NT2/D1 (cell line): ENCODE data around the gene NBPF20.
"Not testable (repeated sequence)": the region's sequence is repeated elsewhere in the genome, so short reads cannot be mapped to it uniquely, and the experiment has no call there.

Experiments
- SUZ12 ChIP-seq: IDR thresholded peaks from 2 replicates; pipeline ENCODE4 v1.6.1; 2011; ENCODE audit not compliant: insufficient read length, insufficient read depth; ENCODE audit errors: extremely low read depth
- YY1 ChIP-seq: IDR thresholded peaks from 2 replicates; pipeline ENCODE4 v1.6.1; 2011; ENCODE audit not compliant: insufficient read length, insufficient read depth
- ZNF274 ChIP-seq: IDR thresholded peaks from 2 replicates; pipeline ENCODE4 v1.6.1; 2011; ENCODE audit warnings: mild to moderate bottlenecking, low read depth, low read length

- not testable (repeated sequence) for TF ChIP-seq ZNF274, SUZ12, YY1
Measured at GRCh38 chr1:145465405-145466144, 40.2 kb upstream of the NBPF20 start.
